Skeletal muscle satellite cell (primary cell): ENCODE data around the gene RCOR1.

Source experiments
- H3K27me3 ChIP-seq: 2 replicates; pipeline ENCODE4 v1.7.0; 2013; ENCODE audit warnings: low read length; ENCODE audit not compliant: control insufficient read depth, insufficient read depth
- H3K36me3 ChIP-seq: 2 replicates; pipeline ENCODE4 v1.7.0; 2013; ENCODE audit warnings: mild to moderate bottlenecking, control low read depth, low read length; ENCODE audit not compliant: insufficient read depth
- H3K4me1 ChIP-seq: 2 replicates; pipeline ENCODE4 v1.7.0; 2013; ENCODE audit warnings: low read length; ENCODE audit not compliant: control insufficient read depth, insufficient read depth
- H3K4me2 ChIP-seq: 2 replicates; pipeline ENCODE4 v1.7.0; 2013; ENCODE audit warnings: mild to moderate bottlenecking, low read length
- H3K4me3 ChIP-seq: 2 replicates; pipeline ENCODE4 v1.7.0; 2013; ENCODE audit warnings: low read length
- H3K9ac ChIP-seq: 2 replicates; pipeline ENCODE4 v1.7.0; 2013; ENCODE audit warnings: mild to moderate bottlenecking, low read depth, low read length, moderate library complexity
- H3K9me3 ChIP-seq: replicated peaks from 2 replicates; pipeline ENCODE4 v1.7.0; 2013; ENCODE audit warnings: mild to moderate bottlenecking, control low read depth, low read length

RCOR1 gene

GRCh38 chr14:102672410-102672960 is 80.0 kb downstream of the RCOR1 start:
- H3K4me1 ChIP-seq: no peaks in the 10 kb centered on the region
- H3K9ac ChIP-seq: no peak overlapping the region
- H3K4me2 ChIP-seq: no peak overlapping the region
- no peaks in the 10 kb centered on the region for H3K9me3 ChIP-seq
- no peaks in the 10 kb centered on the region for H3K27me3 ChIP-seq
- H3K4me3 ChIP-seq: no peak overlapping the region
- H3K36me3 ChIP-seq: no peaks in the 10 kb centered on the region

DNA sequence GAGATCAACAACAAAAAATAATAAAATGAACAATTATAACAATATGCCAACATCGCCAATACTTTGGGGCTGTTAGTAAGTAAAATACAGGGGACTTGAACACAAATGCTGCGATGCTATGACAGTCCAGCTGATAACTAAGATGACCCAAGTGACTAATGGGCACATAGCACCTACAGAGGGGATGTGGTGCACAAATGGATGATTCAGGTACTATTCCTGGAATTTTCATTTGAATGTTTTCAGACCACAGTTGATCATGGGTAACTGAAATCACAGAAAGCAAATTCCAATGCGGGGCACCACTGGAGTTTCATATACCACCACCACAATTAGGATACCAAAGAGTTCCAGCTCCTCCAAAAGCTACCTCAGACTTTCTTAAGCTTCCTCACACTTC is 82.9 kb downstream of the RCOR1 start:
- H3K27me3 ChIP-seq: no peaks in the 10 kb centered on the region
- no peak overlapping the region for H3K9ac ChIP-seq
- no peak overlapping the region for H3K4me3 ChIP-seq
- H3K4me1 ChIP-seq: no peaks in the 10 kb centered on the region
- no peaks in the 10 kb centered on the region for H3K9me3 ChIP-seq
- H3K36me3 ChIP-seq: no peaks in the 10 kb centered on the region
- H3K4me2 ChIP-seq: no peak overlapping the region

GRCh38 chr14:102678394-102678793 is 85.9 kb downstream of the RCOR1 start:
- Histone ChIP-seq H3K9ac (no peak overlapping the region), H3K36me3 (no peaks in the 10 kb centered on the region), H3K4me1 (no peaks in the 10 kb centered on the region), H3K27me3 (no peaks in the 10 kb centered on the region), H3K4me3 (no peak overlapping the region), H3K4me2 (no peak overlapping the region), H3K9me3 (no peaks in the 10 kb centered on the region)

DNA sequence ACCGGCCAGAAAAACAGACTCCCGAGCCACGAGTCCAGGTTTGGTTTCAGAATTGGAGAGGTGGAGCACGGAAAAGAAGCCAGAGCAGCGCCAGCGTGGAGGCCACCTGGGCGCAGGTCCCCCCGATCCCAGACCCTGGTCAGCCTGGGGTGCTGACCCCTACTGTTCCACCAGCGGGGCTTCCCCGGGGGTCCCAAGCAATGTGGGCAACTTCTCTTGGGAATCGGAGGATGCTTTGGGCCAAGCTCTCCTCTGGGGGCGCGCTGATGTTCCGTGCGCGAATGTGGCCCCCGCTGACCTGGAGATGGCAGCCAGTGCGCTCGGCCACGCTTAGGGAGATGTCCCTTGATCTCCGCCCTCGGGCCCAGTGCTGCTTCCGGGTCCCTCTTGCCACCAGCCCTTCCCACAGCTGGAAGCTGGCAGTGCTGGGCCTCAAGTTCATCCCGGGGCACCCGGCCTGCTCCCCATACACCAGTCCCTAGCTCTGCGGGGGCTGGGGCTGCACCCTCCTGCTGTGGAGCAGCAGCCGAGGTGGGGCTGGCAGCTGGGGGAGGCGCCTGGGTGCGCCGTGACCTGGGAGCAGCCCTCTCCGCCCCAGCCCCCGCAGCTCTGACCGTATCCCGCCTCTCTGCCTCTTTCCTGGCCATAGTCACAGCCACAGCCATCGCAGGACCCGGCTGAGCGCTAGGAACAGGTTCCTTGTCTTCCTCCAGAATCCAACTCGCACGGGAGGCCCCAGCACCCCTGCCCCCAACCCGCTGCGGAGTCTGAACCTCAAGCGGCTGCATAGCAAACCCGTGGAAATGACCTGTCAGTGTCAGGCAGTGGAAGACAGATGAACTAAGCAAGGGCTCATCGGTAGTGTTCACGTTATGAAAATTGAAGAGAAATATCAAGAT is 91.2 kb downstream of the RCOR1 start:
- Histone ChIP-seq H3K4me1 (no peaks in the 10 kb centered on the region), H3K27me3 (no peaks in the 10 kb centered on the region), H3K9me3 (no peaks in the 10 kb centered on the region), H3K9ac (no peak overlapping the region), H3K36me3 (no peaks in the 10 kb centered on the region), H3K4me2 (no peak overlapping the region), H3K4me3 (no peak overlapping the region)

DNA sequence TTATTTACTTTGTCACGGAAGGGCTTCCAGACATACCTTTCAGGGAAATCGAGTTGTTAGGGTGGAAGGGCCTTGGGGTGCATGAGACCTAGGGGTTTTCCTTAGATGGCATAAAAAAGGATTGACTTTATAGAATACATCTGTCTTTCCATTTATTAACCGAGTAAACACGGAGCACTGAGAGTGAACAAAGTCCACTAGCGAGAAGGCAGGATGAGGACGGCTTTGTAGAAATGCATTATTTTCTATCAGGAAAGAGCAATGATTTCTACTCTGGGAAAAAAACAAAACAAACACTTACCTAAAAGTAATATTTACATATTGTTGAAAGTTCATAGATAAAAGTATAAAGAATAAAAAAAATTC is 91.8 kb downstream of the RCOR1 start:
- Histone ChIP-seq H3K27me3 (no peaks in the 10 kb centered on the region), H3K4me3 (no peak overlapping the region), H3K9me3 (no peaks in the 10 kb centered on the region), H3K4me1 (no peaks in the 10 kb centered on the region), H3K9ac (no peak overlapping the region), H3K36me3 (no peaks in the 10 kb centered on the region), H3K4me2 (no peak overlapping the region)

GRCh38 chr14:102686196-102686801 is 93.8 kb downstream of the RCOR1 start:
- Histone ChIP-seq H3K4me2 (no peak overlapping the region), H3K4me1 (no peaks in the 10 kb centered on the region), H3K9me3 (no peaks in the 10 kb centered on the region), H3K27me3 (no peaks in the 10 kb centered on the region), H3K9ac (no peak overlapping the region), H3K36me3 (no peaks in the 10 kb centered on the region), H3K4me3 (no peak overlapping the region)

DNA sequence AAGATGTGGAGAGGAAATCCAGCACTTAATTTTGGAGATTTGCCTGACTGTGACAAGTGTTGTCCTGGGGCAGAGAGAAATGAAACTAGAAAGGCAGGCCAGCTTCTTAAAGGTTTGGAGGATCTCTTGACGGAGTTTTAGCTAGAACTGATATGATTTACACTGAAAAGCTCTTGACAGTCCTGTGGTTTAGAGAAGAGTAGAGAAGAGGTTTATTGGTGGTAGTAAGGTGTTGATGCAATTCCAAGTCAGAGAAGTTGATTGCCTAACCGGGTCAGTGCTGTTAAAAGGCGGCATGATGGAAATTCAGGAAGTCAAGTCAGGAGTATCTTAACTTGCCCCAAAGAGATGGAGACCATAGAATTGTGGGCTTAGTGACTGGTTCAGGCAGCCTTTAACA is 95.8 kb downstream of the RCOR1 start:
- H3K9me3 ChIP-seq: no peaks in the 10 kb centered on the region
- no peak overlapping the region for H3K9ac ChIP-seq
- no peak overlapping the region for H3K4me3 ChIP-seq
- no peaks in the 10 kb centered on the region for H3K27me3 ChIP-seq
- no peaks in the 10 kb centered on the region for H3K36me3 ChIP-seq
- H3K4me1 ChIP-seq: no peaks in the 10 kb centered on the region
- H3K4me2 ChIP-seq: no peak overlapping the region

DNA sequence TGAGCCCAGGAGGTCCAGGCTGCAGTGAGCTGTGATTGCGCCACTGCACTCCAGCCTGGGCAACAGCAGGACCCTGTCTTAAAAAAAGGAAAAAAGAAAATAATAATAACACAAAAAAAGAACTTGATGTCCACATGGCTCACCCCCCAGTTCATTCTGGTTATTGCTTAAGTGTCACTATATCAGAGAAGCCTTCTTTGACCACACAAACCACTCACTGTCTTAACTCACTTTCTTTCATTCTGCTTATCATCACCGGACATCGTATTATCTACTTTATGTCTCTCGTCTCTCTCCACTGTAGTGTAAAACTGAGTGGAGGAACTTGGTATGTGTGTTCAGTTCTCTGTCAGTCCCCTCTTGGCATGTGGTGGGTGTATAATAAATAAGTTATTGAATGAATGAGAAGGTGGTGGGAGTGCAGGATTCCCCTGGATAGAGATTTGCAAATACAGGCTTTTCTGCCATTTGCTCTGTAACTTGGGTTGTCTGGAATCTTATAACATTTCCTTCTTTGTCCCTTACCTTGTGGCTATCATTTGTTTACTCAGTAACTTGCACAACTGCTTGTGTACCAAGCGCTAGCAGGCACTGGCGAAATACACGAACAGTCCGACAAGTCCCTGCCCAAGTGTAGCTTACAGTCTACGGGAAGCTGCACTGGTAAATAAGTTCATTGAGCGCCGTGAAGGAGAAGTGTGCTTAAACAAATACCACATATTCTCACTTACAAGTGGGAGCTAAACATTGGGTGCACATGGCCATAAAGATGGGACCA is 98.2 kb downstream of the RCOR1 start:
- Histone ChIP-seq H3K9ac (no peak overlapping the region), H3K36me3 (no peaks in the 10 kb centered on the region), H3K4me3 (no peak overlapping the region), H3K4me1 (no peaks in the 10 kb centered on the region), H3K9me3 (no peaks in the 10 kb centered on the region), H3K27me3 (no peaks in the 10 kb centered on the region), H3K4me2 (no peak overlapping the region)

DNA sequence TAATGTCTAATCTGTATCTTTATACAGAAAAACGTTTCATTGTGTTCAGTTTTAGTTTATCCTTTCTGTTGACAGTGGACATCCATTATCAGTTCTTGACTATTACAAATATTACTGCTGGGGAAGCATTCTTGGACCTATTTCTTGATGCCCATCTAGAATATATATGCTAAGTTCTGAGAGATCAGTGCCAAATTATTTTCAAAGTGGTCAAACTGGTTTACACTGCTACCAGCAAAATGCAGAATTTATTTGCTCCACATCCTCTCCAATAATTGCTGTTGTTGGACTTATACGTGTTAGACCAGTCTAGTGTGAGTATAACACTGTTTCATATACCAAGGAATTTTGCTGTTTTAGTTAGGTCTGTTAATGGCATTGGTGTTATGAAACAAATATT is 99.3 kb downstream of the RCOR1 start:
- no peaks in the 10 kb centered on the region for H3K9me3 ChIP-seq

GRCh38 chr14:102692334-102692733 is 99.9 kb downstream of the RCOR1 start:
- no peak overlapping the region for H3K4me3 ChIP-seq
- no peaks in the 10 kb centered on the region for H3K36me3 ChIP-seq
- no peak overlapping the region for H3K4me2 ChIP-seq
- no peaks in the 10 kb centered on the region for H3K9me3 ChIP-seq
- peaks cover 6% of the 10 kb centered on the region for H3K4me1 ChIP-seq
- H3K27me3 ChIP-seq: no peaks in the 10 kb centered on the region
- H3K9ac ChIP-seq: no peak overlapping the region

More for the DNA sequence above, 99.3 kb downstream of the RCOR1 start:
- Histone ChIP-seq H3K9ac (no peak overlapping the region), H3K4me1 (peaks cover under 1% of the 10 kb centered on the region), H3K4me3 (no peak overlapping the region), H3K27me3 (no peaks in the 10 kb centered on the region), H3K4me2 (no peak overlapping the region), H3K36me3 (no peaks in the 10 kb centered on the region)

GRCh38 chr14:102693006-102693755 is 100.7 kb downstream of the RCOR1 start:
- Histone ChIP-seq H3K9me3 (no peaks in the 10 kb centered on the region), H3K4me2 (no peak overlapping the region), H3K4me1 (peaks cover 7% of the 10 kb centered on the region)

More at GRCh38 chr14:102693006-102693755, 100.7 kb downstream of the RCOR1 start:
- peaks cover 2% of the 10 kb centered on the region for H3K36me3 ChIP-seq
- H3K9ac ChIP-seq: no peak overlapping the region
- H3K4me3 ChIP-seq: no peak overlapping the region
- no peaks in the 10 kb centered on the region for H3K27me3 ChIP-seq
